Measurements from ENCODE around the gene TAB3.

The TAB3 gene

DNA sequence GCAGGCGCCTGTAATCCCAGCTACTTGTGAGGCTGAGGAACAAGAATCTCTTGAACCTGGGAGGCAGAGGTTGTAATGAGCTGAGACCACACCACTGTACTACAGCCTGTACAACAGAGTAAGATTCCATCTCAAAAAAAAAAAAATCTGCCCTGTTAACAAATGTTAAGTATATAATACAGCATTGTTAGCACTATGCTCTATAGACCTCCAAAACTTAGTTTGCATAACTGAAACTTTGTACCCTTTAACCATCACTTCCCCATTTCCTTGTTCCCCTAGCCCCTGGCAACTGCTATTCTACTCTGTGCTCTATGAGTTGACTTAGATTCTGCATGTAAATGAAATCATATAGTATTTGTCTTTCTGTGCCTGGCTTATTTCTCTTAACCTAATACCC, 76.7 kb downstream of the TAB3 start:
- Histone ChIP-seq H4K91ac (ENCODE audit: low read depth, low read length) (no peak overlapping the region), H3K9ac (ENCODE audit: low read length) (no peak overlapping the region), H4K8ac (ENCODE audit: low read depth, low read length) (no peak overlapping the region), H2BK5ac (ENCODE audit: low read depth, low read length, poor library complexity) (no peak overlapping the region), H3K27ac (ENCODE audit: low read depth, low read length) (no peak overlapping the region), H3K36me3 (ENCODE audit: control insufficient read depth in 1 of 2, insufficient read depth in 2 of 2, low read length in 2 of 2) (no peaks in the 10 kb centered on the region), H3K79me1 (ENCODE audit: low read length) (no peaks in the 10 kb centered on the region), H4K12ac (ENCODE audit: low read depth, low read length) (no peak overlapping the region), H2BK120ac (ENCODE audit: insufficient read depth, low read length, poor library complexity) (no peak overlapping the region), H2AK5ac (ENCODE audit: low read length) (no peak overlapping the region), H3K4ac (ENCODE audit: low read depth, low read length) (no peak overlapping the region), H3K4me1 (ENCODE audit: control insufficient read depth in 1 of 2, insufficient read depth in 2 of 2, low read length in 2 of 2) (no peaks in the 10 kb centered on the region), H2BK12ac (ENCODE audit: low read length) (no peak overlapping the region), H3K27me3 (ENCODE audit: insufficient read depth, low read length) (no peaks in the 10 kb centered on the region), H3K23ac (ENCODE audit: low read length) (no peak overlapping the region), H3K14ac (ENCODE audit: low read length) (no peak overlapping the region), H3K4me3 (ENCODE audit: low read depth, low read length) (no peak overlapping the region), H3K4me2 (ENCODE audit: low read length) (no peak overlapping the region), H3K79me2 (ENCODE audit: control insufficient read depth, insufficient read depth, low read length, poor library complexity) (no peaks in the 10 kb centered on the region), H3K9me3 (ENCODE audit: insufficient read depth, low read depth, low read length) (no peaks in the 10 kb centered on the region), H3K18ac (ENCODE audit: low read length) (no peak overlapping the region), H2AFZ (ENCODE audit: insufficient read depth, low read length, poor library complexity) (no peak overlapping the region)
- no CpG with 5 or more reads among the region's 1 CpG for WGBS (ENCODE audit: extremely low coverage, insufficient coverage, insufficient read length)
- DNase-seq: no peak

DNA sequence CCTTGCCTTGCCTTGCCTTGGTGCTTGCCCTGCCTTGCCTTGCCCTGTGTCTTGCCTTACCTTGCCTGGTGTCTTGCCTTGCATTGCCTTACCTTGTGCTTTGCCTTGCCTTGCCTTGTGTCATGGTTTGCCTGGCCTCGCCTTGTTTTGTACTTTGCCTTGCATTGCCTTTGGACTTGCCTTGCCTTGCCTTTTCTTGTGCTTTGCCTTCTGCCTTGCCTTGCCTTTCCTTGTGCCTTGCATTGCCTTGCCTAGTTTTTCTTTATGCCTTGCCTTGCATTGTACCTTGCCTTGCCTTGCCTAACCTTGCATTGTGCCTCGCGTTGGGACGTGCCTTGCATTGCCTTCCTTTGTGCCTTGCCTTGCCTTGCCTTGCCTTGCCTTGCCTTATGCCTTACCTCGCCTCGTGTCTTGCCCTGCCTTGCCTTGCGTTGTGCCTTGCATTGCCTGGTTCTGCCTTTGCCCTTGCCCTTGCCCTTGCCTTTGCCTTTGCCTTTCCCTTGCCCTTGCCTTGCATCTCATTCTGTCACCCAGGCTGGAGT, 82.8 kb downstream of the TAB3 start:
- no peak overlapping the region for H3K14ac ChIP-seq (ENCODE audit: low read length)
- H3K4me3 ChIP-seq (ENCODE audit: low read depth, low read length): no peak overlapping the region
- H2AFZ ChIP-seq (ENCODE audit: insufficient read depth, low read length, poor library complexity): no peak overlapping the region
- H3K23ac ChIP-seq (ENCODE audit: low read length): no peak overlapping the region
- H3K4ac ChIP-seq (ENCODE audit: low read depth, low read length): no peak overlapping the region
- H4K91ac ChIP-seq (ENCODE audit: low read depth, low read length): no peak overlapping the region
- H2BK120ac ChIP-seq (ENCODE audit: insufficient read depth, low read length, poor library complexity): no peak overlapping the region
- no peak for DNase-seq
- no peaks in the 10 kb centered on the region for H3K79me1 ChIP-seq (ENCODE audit: low read length)
- peaks cover 15% of the 10 kb centered on the region for H3K9me3 ChIP-seq (ENCODE audit: insufficient read depth, low read depth, low read length)
- no peak overlapping the region for H2BK12ac ChIP-seq (ENCODE audit: low read length)
- WGBS (ENCODE audit: extremely low coverage, insufficient coverage, insufficient read length): no CpG with 5 or more reads among the region's 7 CpGs
- no peak overlapping the region for H3K27ac ChIP-seq (ENCODE audit: low read depth, low read length)
- H4K8ac ChIP-seq (ENCODE audit: low read depth, low read length): no peak overlapping the region
- H3K18ac ChIP-seq (ENCODE audit: low read length): no peak overlapping the region
- H3K4me1 ChIP-seq (ENCODE audit: control insufficient read depth in 1 of 2, insufficient read depth in 2 of 2, low read length in 2 of 2): no peaks in the 10 kb centered on the region
- no peaks in the 10 kb centered on the region for H3K79me2 ChIP-seq (ENCODE audit: control insufficient read depth, insufficient read depth, low read length, poor library complexity)
- no peak overlapping the region for H2BK5ac ChIP-seq (ENCODE audit: low read depth, low read length, poor library complexity)
- no peak overlapping the region for H2AK5ac ChIP-seq (ENCODE audit: low read length)
- H3K9ac ChIP-seq (ENCODE audit: low read length): no peak overlapping the region
- H4K12ac ChIP-seq (ENCODE audit: low read depth, low read length): no peak overlapping the region
- H3K4me2 ChIP-seq (ENCODE audit: low read length): no peak overlapping the region
- H3K36me3 ChIP-seq (ENCODE audit: control insufficient read depth in 1 of 2, insufficient read depth in 2 of 2, low read length in 2 of 2): no peaks in the 10 kb centered on the region
- H3K27me3 ChIP-seq (ENCODE audit: insufficient read depth, low read length): no peaks in the 10 kb centered on the region

DNA sequence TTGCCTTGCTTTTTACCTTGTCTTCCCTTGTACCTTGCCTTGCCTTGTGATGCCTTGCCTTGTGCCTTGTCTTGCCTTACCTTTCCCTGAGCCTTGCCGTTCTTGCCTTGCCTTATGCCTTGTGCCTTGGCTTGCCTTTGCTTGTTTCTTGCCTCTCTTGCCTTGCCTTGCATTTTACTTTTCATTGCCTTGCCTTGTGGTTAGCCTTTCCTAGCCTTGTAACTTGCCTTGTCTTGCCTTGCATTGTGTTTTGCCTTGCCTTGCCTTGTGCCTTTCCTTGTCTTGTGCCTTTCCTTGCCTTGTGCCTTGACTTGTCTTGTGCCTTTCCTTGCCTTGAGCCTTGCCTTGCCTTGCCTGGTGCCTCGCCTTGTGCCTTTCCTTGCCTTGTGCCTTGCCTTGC, 84.6 kb downstream of the TAB3 start:
- Histone ChIP-seq H4K8ac (ENCODE audit: low read depth, low read length) (no peak overlapping the region), H2AFZ (ENCODE audit: insufficient read depth, low read length, poor library complexity) (no peak overlapping the region), H3K4me1 (ENCODE audit: control insufficient read depth in 1 of 2, insufficient read depth in 2 of 2, low read length in 2 of 2) (no peaks in the 10 kb centered on the region), H3K9ac (ENCODE audit: low read length) (no peak overlapping the region), H3K14ac (ENCODE audit: low read length) (no peak overlapping the region), H3K4ac (ENCODE audit: low read depth, low read length) (no peak overlapping the region), H3K23ac (ENCODE audit: low read length) (no peak overlapping the region), H3K36me3 (ENCODE audit: control insufficient read depth in 1 of 2, insufficient read depth in 2 of 2, low read length in 2 of 2) (no peaks in the 10 kb centered on the region), H2AK5ac (ENCODE audit: low read length) (no peak overlapping the region), H2BK12ac (ENCODE audit: low read length) (no peak overlapping the region), H3K4me3 (ENCODE audit: low read depth, low read length) (peak overlapping the region; percentile 26), H3K27ac (ENCODE audit: low read depth, low read length) (no peak overlapping the region), H4K91ac (ENCODE audit: low read depth, low read length) (no peak overlapping the region), H2BK5ac (ENCODE audit: low read depth, low read length, poor library complexity) (no peak overlapping the region), H2BK120ac (ENCODE audit: insufficient read depth, low read length, poor library complexity) (no peak overlapping the region), H3K27me3 (ENCODE audit: insufficient read depth, low read length) (no peaks in the 10 kb centered on the region), H3K9me3 (ENCODE audit: insufficient read depth, low read depth, low read length) (peaks cover 21% of the 10 kb centered on the region), H3K79me1 (ENCODE audit: low read length) (no peaks in the 10 kb centered on the region), H3K79me2 (ENCODE audit: control insufficient read depth, insufficient read depth, low read length, poor library complexity) (no peaks in the 10 kb centered on the region), H4K12ac (ENCODE audit: low read depth, low read length) (no peak overlapping the region), H3K18ac (ENCODE audit: low read length) (no peak overlapping the region), H3K4me2 (ENCODE audit: low read length) (no peak overlapping the region)
- no peak for DNase-seq
- no CpG with 5 or more reads among the region's 2 CpGs for WGBS (ENCODE audit: extremely low coverage, insufficient coverage, insufficient read length)

DNA sequence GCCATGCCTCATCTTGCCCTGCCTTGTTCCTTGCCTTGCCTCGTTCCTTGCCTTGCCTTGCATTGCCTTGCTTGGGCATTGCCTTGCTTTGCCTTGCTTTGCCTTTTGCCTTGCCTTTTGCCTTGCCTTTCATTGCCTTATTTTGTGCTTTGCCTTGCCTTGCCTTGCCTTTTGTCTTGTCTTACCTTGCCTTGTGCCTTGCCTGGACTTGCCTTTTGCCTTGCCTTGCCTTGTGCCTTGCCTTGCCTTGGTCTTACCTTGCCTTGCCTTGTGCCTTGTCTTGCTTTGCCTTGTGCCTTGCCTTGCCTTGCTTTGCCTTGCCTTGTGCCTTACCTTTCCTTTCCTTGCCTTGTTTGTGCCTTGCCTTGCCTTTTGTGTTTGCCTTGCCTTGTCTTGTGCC, 88.2 kb downstream of the TAB3 start:
- H3K27me3 ChIP-seq (ENCODE audit: insufficient read depth, low read length): no peaks in the 10 kb centered on the region
- H4K91ac ChIP-seq (ENCODE audit: low read depth, low read length): no peak overlapping the region

More for the DNA sequence above, 88.2 kb downstream of the TAB3 start:
- Histone ChIP-seq H3K79me1 (ENCODE audit: low read length) (no peaks in the 10 kb centered on the region), H3K9me3 (ENCODE audit: insufficient read depth, low read depth, low read length) (peaks cover 27% of the 10 kb centered on the region), H3K4me3 (ENCODE audit: low read depth, low read length) (no peak overlapping the region), H3K9ac (ENCODE audit: low read length) (no peak overlapping the region), H3K79me2 (ENCODE audit: control insufficient read depth, insufficient read depth, low read length, poor library complexity) (no peaks in the 10 kb centered on the region), H3K14ac (ENCODE audit: low read length) (no peak overlapping the region), H4K12ac (ENCODE audit: low read depth, low read length) (no peak overlapping the region), H2AFZ (ENCODE audit: insufficient read depth, low read length, poor library complexity) (no peak overlapping the region), H2BK5ac (ENCODE audit: low read depth, low read length, poor library complexity) (no peak overlapping the region), H3K4ac (ENCODE audit: low read depth, low read length) (no peak overlapping the region), H2BK120ac (ENCODE audit: insufficient read depth, low read length, poor library complexity) (no peak overlapping the region), H3K4me1 (ENCODE audit: control insufficient read depth in 1 of 2, insufficient read depth in 2 of 2, low read length in 2 of 2) (no peaks in the 10 kb centered on the region), H3K36me3 (ENCODE audit: control insufficient read depth in 1 of 2, insufficient read depth in 2 of 2, low read length in 2 of 2) (no peaks in the 10 kb centered on the region), H3K18ac (ENCODE audit: low read length) (no peak overlapping the region), H2BK12ac (ENCODE audit: low read length) (no peak overlapping the region), H4K8ac (ENCODE audit: low read depth, low read length) (no peak overlapping the region), H3K27ac (ENCODE audit: low read depth, low read length) (no peak overlapping the region), H3K23ac (ENCODE audit: low read length) (no peak overlapping the region), H2AK5ac (ENCODE audit: low read length) (no peak overlapping the region), H3K4me2 (ENCODE audit: low read length) (no peak overlapping the region)
- WGBS (ENCODE audit: extremely low coverage, insufficient coverage, insufficient read length): no CpG with 5 or more reads among the region's 1 CpG
- no peak for DNase-seq
